Measurements from ENCODE around the gene HIF3A.

Gene HIF3A

GRCh38 chr19:46386996-46387712 lies 90.3 kb downstream of the HIF3A start:
- no peaks in the 10 kb centered on the region for H3K27me3 ChIP-seq (replicated peaks; ENCODE audit: control insufficient read depth, insufficient read depth, low read length)
- H3K4me3 ChIP-seq (replicated peaks; ENCODE audit: low read depth, low read length): no peak overlapping the region
- no peak for DNase-seq (ENCODE audit: extremely low read depth, insufficient read length)
- peaks cover 40% of the 10 kb centered on the region for H3K36me3 ChIP-seq (ENCODE audit: control insufficient read depth, insufficient read depth, low read length)
- TF ChIP-seq CTCF (IDR thresholded peaks at IDR 0.05; ENCODE audit: insufficient read depth, low read length, poor library complexity, severe bottlenecking): no peak

- Histone ChIP-seq H3K27me3 (replicated peaks; ENCODE audit: control insufficient read depth, insufficient read depth, low read length) (no peaks in the 10 kb centered on the region), H3K4me3 (replicated peaks; ENCODE audit: low read depth, low read length) (no peak overlapping the region), H3K36me3 (ENCODE audit: control insufficient read depth, insufficient read depth, low read length) (peaks cover 39% of the 10 kb centered on the region)
- TF ChIP-seq CTCF (IDR thresholded peaks at IDR 0.05; ENCODE audit: insufficient read depth, low read length, poor library complexity, severe bottlenecking): no peak
- DNase-seq (ENCODE audit: extremely low read depth, insufficient read length): no peak
These were observed 90.9 kb downstream of the HIF3A start for GRCh38 chr19:46387713-46388130.

GRCh38 chr19:46388311-46389095 lies 91.7 kb downstream of the HIF3A start:
- Histone ChIP-seq H3K36me3 (ENCODE audit: control insufficient read depth, insufficient read depth, low read length) (peaks cover 33% of the 10 kb centered on the region), H3K4me3 (replicated peaks; ENCODE audit: low read depth, low read length) (no peak overlapping the region), H3K27me3 (replicated peaks; ENCODE audit: control insufficient read depth, insufficient read depth, low read length) (no peaks in the 10 kb centered on the region)
- DNase-seq (ENCODE audit: extremely low read depth, insufficient read length): no peak
- no peak for TF ChIP-seq CTCF (IDR thresholded peaks at IDR 0.05; ENCODE audit: insufficient read depth, low read length, poor library complexity, severe bottlenecking)

GRCh38 chr19:46390121-46390858 lies 93.4 kb downstream of the HIF3A start:
- H3K4me3 ChIP-seq (replicated peaks; ENCODE audit: low read depth, low read length): no peak overlapping the region
- peaks cover 25% of the 10 kb centered on the region for H3K36me3 ChIP-seq (ENCODE audit: control insufficient read depth, insufficient read depth, low read length)
- no peaks in the 10 kb centered on the region for H3K27me3 ChIP-seq (replicated peaks; ENCODE audit: control insufficient read depth, insufficient read depth, low read length)
- DNase-seq (ENCODE audit: extremely low read depth, insufficient read length): no peak
- no peak for TF ChIP-seq CTCF (IDR thresholded peaks at IDR 0.05; ENCODE audit: insufficient read depth, low read length, poor library complexity, severe bottlenecking)

- Histone ChIP-seq H3K27me3 (replicated peaks; ENCODE audit: control insufficient read depth, insufficient read depth, low read length) (no peaks in the 10 kb centered on the region), H3K36me3 (ENCODE audit: control insufficient read depth, insufficient read depth, low read length) (peaks cover 25% of the 10 kb centered on the region), H3K4me3 (replicated peaks; ENCODE audit: low read depth, low read length) (no peak overlapping the region)
- no peak for DNase-seq (ENCODE audit: extremely low read depth, insufficient read length)
- no peak for TF ChIP-seq CTCF (IDR thresholded peaks at IDR 0.05; ENCODE audit: insufficient read depth, low read length, poor library complexity, severe bottlenecking)
These were observed 94.0 kb downstream of the HIF3A start for GRCh38 chr19:46390866-46391265.

All from GM06990 (cell line).